Endothelial cell of hepatic sinusoid (primary cell): Measurements from ENCODE around the gene WIPF1.

Experiments used
- in situ Hi-C: cut with HindIII; loops from 2 replicates; pipeline ENCODE4 v1.10.0; 2017; ENCODE audit warnings: low sequenced_read_pairs

The WIPF1 gene

DNA sequence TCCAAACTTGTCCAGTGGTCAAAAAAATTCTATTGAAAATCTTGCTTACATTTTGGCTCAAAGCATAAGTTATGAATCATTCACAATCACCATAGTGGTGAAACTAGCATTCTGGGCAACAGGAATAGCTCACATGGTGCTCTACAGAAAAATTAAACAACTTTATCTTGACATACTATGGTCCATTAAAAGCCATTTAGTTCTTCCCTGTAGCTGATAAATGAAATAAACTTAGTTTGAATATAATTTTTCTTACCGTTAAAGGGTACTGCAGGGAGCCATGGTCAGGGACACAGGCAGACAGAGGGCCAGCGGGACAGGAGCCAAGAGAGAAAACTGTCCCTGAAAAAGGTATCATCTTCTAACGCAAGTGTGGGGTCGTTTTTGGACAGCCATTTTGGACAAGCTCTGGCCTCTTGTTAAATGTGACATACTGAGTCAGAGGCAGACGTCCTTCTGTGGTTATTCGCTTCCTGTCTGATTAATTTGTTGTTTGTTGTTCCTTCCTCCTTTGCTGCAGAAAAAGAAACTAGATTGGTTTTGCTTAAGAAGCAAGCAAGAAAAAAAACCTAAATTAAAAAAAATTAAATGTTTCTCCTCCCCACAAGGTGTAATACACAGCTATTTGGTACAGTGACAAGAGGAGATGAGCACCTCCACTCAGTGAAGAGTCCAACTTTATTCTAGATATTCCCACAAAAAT, at the start of gene WIPF1:
TSS of gene WIPF1 (minus strand) at position 460 of the 703 bp plus-strand sequence. CDS start 12,231 bp downstream, outside the sequence.
- in situ Hi-C loops, result loop anchor here (5.0 kb wide), 1 partner anchor 100 kb away; no protein-coding TSS in a partner anchor

DNA sequence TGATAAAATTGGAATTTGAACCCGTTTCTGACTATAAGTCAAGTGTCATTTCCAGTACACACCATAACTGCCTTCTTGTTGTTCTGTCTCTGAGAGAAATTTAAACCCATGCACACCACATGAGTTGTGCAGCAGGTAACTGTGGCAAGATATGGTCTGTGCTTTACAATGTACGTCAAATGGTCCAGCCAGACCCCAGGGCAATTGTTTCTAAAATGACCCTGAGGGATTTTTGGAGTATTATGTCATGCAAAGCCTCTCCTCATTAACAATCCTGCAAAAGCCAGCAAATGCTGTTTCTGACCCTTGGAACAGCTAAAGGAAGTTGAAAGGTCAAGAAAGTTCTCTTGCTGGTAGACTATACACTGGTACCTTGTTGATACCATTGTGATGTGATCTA, 47.7 kb upstream of the WIPF1 start:
- in situ Hi-C loops, result no loop called here

- in situ Hi-C loops, result no loop called here
Measured at GRCh38 chr2:174644406-174644805, 46.8 kb upstream of the WIPF1 start.

GRCh38 chr2:174643356-174643755, 45.8 kb upstream of the WIPF1 start:
- in situ Hi-C loops, result no loop called here

- in situ Hi-C loops, result no loop called here
Measured at GRCh38 chr2:174641168-174641567, 43.6 kb upstream of the WIPF1 start.

- in situ Hi-C loops, result no loop called here
Measured at GRCh38 chr2:174636987-174637386, 39.4 kb upstream of the WIPF1 start.

DNA sequence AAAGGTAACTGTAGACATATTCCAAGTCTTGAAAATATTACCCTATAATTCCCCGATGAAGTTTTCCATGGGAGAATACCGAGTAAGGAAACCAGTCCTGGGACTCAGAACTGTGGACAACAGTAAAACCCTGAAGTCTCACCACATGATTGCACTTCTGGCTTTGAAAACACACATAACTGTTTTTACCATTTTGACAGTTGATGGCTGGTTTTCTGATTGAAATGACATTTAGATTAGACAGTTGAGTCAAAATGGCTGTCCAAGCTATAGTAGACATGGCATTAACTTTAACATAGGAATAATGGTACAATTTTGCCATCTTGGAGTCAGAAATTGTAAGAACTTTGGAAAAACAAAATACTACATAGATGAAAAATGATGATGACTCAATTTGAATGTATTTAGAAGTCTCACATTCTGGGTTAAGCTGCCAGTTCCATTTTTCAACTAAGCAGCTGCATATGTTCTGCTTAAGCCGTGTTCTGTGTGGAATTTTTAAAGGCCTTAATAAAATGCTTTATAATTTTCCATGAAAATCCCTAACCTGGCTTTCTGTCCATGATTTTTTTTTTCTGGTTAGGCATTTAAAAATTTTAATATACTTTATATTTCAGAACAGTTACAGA, 38.3 kb upstream of the WIPF1 start:
- in situ Hi-C loops, result no loop called here

GRCh38 chr2:174635015-174635593, 37.5 kb upstream of the WIPF1 start:
- in situ Hi-C loops, result no loop called here

DNA sequence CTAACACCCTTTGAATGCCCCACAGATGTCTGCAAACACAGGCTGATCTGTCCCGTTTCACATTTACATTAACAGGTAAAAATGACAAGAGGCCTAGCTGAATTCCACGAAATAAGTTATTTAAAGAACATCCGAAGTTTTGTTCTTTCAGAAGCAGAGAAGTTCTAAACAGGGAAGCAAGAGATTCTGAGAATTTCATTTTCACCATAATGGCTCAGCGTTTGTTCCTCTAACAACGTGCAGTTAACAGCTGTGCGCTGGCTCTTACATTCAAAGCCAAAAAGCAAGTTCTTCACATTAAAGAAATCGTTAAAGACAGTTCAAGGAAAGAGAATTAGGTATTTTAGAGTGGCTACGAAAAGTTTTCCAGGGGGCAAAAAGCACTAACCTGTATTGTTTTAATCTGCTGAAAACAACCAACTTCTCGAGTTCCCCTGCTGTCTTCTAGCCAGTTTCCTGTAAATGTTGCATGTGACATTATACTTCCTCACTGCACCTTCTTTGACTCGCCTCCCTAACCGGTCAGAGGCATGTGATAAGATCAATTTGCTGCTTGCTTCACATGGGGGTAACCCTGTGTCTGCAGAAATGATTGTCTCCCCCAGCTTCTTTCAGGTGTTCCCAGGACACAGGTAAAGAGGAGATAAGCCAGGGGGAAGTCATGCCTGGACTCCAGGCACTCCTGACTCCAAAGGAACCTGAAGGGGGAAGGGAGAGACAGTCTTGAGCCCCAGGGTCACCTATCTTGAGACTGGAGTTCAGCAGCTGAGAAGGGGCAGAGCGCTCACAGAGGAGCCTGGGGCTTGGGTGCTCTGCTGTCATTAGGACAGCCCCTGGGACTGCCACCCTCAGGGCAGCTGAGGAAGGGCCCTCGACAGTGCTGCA, 36.8 kb upstream of the WIPF1 start:
- in situ Hi-C loops, result no loop called here

- in situ Hi-C loops, result no loop called here
Measured at GRCh38 chr2:174633623-174633930, 36.0 kb upstream of the WIPF1 start.

GRCh38 chr2:174632841-174633622, 35.4 kb upstream of the WIPF1 start:
- in situ Hi-C loops, result no loop called here

GRCh38 chr2:174631009-174631981, 33.7 kb upstream of the WIPF1 start:
- in situ Hi-C loops, result no loop called here

- in situ Hi-C loops, result no loop called here
Measured at GRCh38 chr2:174630107-174630506, 32.5 kb upstream of the WIPF1 start.

GRCh38 chr2:174629506-174629905, 31.9 kb upstream of the WIPF1 start:
- in situ Hi-C loops, result no loop called here

DNA sequence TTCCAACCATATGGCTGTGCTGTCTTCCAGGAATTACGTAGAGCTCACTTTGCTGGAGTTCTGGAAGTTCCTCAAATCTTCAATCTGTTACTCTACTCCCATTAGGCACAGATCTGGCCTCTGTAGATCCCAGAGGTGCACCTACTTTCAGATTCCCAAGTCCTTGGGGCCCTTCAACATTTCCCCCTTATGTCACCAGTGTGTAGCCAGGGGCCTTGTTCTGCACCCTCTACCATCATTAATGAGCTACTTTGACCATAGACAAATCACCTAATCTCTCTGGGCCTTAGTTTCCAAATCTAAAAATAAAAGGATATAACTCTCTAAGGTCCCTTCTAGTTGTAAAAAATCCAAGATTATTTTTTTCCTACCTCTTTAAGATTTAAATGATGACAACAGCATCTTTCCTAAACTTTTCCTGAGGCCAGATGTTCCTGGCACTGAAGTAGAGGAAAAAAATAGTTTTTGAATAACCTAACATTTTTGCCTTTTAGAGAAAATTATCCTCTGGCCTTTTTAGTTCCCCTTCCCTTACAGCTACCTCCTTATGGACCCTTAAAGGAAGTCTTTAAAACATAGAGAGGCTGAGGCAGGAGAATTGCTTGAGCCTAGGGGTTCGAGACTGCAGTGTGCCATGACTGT, 31.0 kb upstream of the WIPF1 start:
- in situ Hi-C loops, result no loop called here

DNA sequence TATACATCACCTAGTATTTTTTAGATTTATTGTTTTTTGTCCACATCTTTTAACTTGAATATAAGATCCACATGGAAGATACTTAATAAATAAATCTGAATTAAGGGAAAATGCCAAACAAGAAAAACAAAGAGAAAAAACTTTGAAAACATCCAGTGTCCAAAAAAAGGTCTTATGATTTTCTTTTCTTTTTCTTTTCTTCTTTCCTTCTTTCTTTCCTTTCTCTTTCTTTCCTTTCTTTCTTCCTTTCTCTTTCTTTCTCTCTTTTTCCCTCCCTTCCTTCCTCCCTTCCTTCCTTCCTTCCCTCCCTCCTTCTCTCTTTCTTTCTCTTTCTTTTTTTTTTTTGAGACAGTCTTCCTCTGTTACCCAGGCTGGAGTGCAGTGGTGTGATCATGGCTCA, 29.6 kb upstream of the WIPF1 start:
- in situ Hi-C loops, result no loop called here

DNA sequence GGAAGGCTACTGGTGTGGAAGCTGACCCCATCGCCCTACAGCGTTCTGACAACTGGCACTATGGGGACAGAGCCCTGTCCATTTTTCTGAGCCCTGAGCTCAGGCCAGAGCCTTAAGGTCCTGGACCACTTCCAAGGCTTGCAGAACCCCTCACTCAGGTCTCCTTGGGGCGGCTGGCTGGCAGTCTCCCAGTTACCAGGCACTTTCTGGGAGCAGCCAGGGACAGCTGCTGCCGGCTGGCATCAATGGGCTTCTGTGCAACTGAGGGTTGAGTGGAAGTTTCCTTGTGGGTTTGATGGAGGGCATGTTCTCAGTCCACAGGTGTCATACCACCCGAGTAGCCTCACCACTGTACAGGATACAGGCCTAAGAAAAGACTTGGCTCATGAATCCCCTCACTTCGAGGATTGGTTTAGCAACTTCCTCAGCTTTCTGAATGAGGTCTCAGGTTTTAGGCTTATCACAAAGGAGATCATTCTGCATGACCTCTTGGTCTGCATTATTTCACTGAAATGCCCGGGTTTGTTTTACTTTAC, 27.4 kb upstream of the WIPF1 start:
- in situ Hi-C loops, result no loop called here

DNA sequence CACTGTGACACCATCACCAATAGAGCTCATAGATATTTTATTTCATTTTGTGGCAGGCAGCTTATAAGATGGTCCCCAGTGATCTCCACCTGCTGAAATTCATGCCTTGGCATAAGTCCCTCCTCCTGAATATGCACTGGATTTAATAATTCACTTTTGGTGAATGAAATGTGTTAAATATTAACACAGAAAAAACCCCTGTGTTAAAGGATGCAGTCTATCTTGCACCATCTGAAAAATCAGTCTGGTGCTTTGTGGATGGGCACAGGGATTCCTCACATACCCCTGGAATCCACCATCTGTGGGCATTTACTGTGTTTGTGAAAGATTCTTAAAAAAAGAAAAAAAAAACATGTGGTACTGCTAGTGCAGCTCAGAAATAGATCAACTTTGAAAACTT, 26.1 kb upstream of the WIPF1 start:
- in situ Hi-C loops, result no loop called here
